ENCODE data around the gene TNP1. TPM values are rescaled to one million over a fixed set of nuclear protein-coding genes. Genes with fewer than 3 reads are reported as not detected.
A peak's percentile ranks its signal among the peaks of the same experiment; 100 is the strongest.

Gene TNP1
- total and polyA plus RNA-seq, 7 experiments from 2014 or later = not detected

- no peaks in the 10 kb centered on the region for H3K36me3 ChIP-seq (ENCODE audit: control insufficient read depth in 2 of 3, insufficient read depth in 3 of 3, low read length in 3 of 3)
- Mint-ChIP-seq H3K4me1 (peaks cover 0 to 30% (median 0%) of the 10 kb centered on the region in 7 donors), H3K27ac (no peak overlapping the region), H3K27me3 (peaks cover 0 to 8% (median under 1%) of the 10 kb centered on the region in 5 donors), H3K4me3 (no peak overlapping the region), H3K9me3 (peaks cover 5 to 63% (median 30%) of the 10 kb centered on the region in 11 donors), H3K36me3 (peaks cover 9 to 34% (median 15%) of the 10 kb centered on the region in 5 donors)
- ChIA-PET POLR2A (no interaction called here), CTCF (no interaction called here)
- H3K27ac ChIP-seq (ENCODE audit: low read depth, low read length) = no peak overlapping the region
- intact Hi-C loops (cut with micrococcal nuclease) = no loop called here
- ATAC-seq (no peak), DNase-seq (no peak)
- peaks cover 0 to 10% (median 5%) of the 10 kb centered on the region in 3 experiments for H3K9me3 ChIP-seq (ENCODE audit: control insufficient read depth in 2 of 3, low read length in 3 of 3)
- H3K4me1 ChIP-seq (ENCODE audit: control insufficient read depth in 2 of 2, insufficient read depth in 2 of 2, low read length in 2 of 2) = no peaks in the 10 kb centered on the region
- no peaks in the 10 kb centered on the region for H3K27me3 ChIP-seq (ENCODE audit: control insufficient read depth in 2 of 2, insufficient read depth in 2 of 2, low read length in 2 of 2)
- no peak overlapping the region for H3K4me3 ChIP-seq (ENCODE audit: low read length)
Measured at GRCh38 chr2:216901273-216901672, 41.4 kb upstream of the TNP1 start.

DNA sequence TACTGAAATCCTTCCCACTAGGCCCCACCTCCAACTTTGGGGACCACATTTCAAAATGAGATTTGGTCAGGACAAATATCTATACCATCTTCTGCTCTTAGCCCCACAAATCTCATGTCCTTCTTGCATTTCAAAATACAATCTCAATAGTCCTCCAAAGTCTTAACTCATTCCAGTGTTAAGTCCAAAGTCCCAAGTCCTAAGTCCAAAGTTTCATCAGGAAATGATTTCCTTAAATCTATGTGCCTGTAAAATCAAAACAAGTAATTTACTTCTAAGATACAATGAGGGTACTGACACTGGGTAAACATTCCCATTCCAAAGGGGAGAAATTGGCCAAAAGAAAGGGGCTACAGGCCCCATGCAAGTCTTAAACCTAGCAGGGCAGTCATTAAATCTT, 40.5 kb upstream of the TNP1 start:
- no peak for DNase-seq
- H3K27me3 Mint-ChIP-seq = peaks cover 0 to 9% (median 3%) of the 10 kb centered on the region in 5 donors
- H3K27me3 ChIP-seq (ENCODE audit: control insufficient read depth in 2 of 2, insufficient read depth in 2 of 2, low read length in 2 of 2) = no peaks in the 10 kb centered on the region
- peaks cover 9 to 34% (median 15%) of the 10 kb centered on the region in 5 donors for H3K36me3 Mint-ChIP-seq
- ChIA-PET POLR2A (no interaction called here), CTCF (no interaction called here)
- no peak overlapping the region for H3K4me3 Mint-ChIP-seq
- H3K27ac ChIP-seq (ENCODE audit: low read depth, low read length) = no peak overlapping the region
- H3K4me3 ChIP-seq (ENCODE audit: low read length) = no peak overlapping the region
- peaks cover 0 to 26% (median 0%) of the 10 kb centered on the region in 7 donors for H3K4me1 Mint-ChIP-seq
- H3K36me3 ChIP-seq (ENCODE audit: control insufficient read depth in 2 of 3, insufficient read depth in 3 of 3, low read length in 3 of 3) = no peaks in the 10 kb centered on the region
- H3K4me1 ChIP-seq (ENCODE audit: control insufficient read depth in 2 of 2, insufficient read depth in 2 of 2, low read length in 2 of 2) = no peaks in the 10 kb centered on the region
- peaks cover 5 to 63% (median 29%) of the 10 kb centered on the region in 11 donors for H3K9me3 Mint-ChIP-seq
- no peak for ATAC-seq
- no peak overlapping the region for H3K27ac Mint-ChIP-seq
- intact Hi-C loops (cut with micrococcal nuclease) = no loop called here
- peaks cover 0 to 10% (median 5%) of the 10 kb centered on the region in 3 experiments for H3K9me3 ChIP-seq (ENCODE audit: control insufficient read depth in 2 of 3, low read length in 3 of 3)

DNA sequence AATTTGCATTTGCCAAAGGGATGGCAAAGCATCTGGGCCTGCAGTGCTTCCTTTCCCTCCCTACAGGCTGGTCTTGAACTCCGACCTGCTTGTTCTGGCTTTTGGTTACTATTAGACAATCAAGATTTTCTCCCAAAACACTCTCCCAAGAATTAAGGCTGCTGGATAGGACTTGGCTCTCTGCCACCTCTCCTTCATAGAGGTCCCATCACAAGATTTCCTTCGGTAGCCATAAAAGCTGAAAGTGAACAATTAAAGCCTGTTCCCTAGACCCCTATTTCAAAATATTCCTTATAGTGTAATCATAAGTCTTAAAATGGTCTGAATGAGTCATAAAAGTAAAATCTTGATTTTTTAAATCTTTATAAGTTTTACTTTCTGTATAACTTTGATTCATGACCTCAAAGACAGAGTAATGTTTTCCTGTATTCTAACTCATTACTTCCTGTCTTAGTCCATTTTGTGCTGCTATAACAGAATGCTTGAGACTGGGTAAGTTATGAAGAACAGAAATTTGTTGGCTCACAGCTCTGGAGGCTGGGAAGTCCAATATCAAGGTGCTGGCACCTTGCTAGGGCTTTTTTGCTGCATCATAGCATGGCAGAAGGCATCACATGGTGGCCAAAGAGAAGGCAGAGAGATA, 37.8 kb upstream of the TNP1 start:
- Mint-ChIP-seq H3K4me1 (peaks cover 0 to 10% (median 0%) of the 10 kb centered on the region in 7 donors), H3K27ac (peak overlapping the region in 3 of 9 donors; percentile 38 to 79 (median 55)), H3K36me3 (peaks cover 3 to 17% (median 9%) of the 10 kb centered on the region in 5 donors), H3K4me3 (peak overlapping the region in 1 of 10 donors; percentile 36), H3K27me3 (peaks cover 0 to 8% (median 3%) of the 10 kb centered on the region in 5 donors), H3K9me3 (peaks cover 4 to 44% (median 12%) of the 10 kb centered on the region in 11 donors)
- Histone ChIP-seq H3K4me3 (ENCODE audit: low read length) (no peak overlapping the region), H3K36me3 (ENCODE audit: control insufficient read depth in 2 of 3, insufficient read depth in 3 of 3, low read length in 3 of 3) (no peaks in the 10 kb centered on the region), H3K27ac (ENCODE audit: low read depth, low read length) (no peak overlapping the region), H3K4me1 (ENCODE audit: control insufficient read depth in 2 of 2, insufficient read depth in 2 of 2, low read length in 2 of 2) (no peaks in the 10 kb centered on the region), H3K27me3 (ENCODE audit: control insufficient read depth in 2 of 2, insufficient read depth in 2 of 2, low read length in 2 of 2) (no peaks in the 10 kb centered on the region), H3K9me3 (ENCODE audit: control insufficient read depth in 2 of 3, low read length in 3 of 3) (peaks cover 0 to 10% (median 3%) of the 10 kb centered on the region in 3 experiments)
- ATAC-seq (no peak), DNase-seq (no peak)
- intact Hi-C loops (cut with micrococcal nuclease) = loop anchor here in 1 of 2 donors (5.0 kb wide), 1 partner anchor 945 kb away; no protein-coding TSS in a partner anchor
- CTCF ChIA-PET = no interaction called here
- POLR2A ChIA-PET = no interaction called here

DNA sequence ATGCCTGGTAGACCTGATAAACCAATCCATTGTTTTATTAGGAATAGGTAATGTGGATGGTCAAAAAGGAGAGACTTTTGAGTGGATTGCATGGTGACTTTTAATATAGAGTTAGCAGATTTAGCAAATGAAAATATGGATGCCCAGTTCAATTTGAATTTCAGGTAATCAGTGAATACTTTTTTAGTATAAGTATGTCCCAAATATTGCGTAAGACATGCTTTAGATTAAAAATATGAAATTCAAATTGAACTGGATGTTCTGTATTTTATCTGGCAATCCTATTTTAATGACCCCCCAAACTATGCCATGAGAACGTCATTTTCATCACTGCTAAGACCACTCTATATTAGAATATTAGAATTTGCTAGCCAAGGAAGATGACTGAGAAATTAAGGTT, 30.3 kb upstream of the TNP1 start:
- Histone ChIP-seq H3K4me1 (ENCODE audit: control insufficient read depth in 2 of 2, insufficient read depth in 2 of 2, low read length in 2 of 2) (no peaks in the 10 kb centered on the region), H3K27ac (ENCODE audit: low read depth, low read length) (no peak overlapping the region), H3K4me3 (ENCODE audit: low read length) (no peak overlapping the region), H3K27me3 (ENCODE audit: control insufficient read depth in 2 of 2, insufficient read depth in 2 of 2, low read length in 2 of 2) (no peaks in the 10 kb centered on the region), H3K9me3 (ENCODE audit: control insufficient read depth in 2 of 3, low read length in 3 of 3) (no peaks in the 10 kb centered on the region), H3K36me3 (ENCODE audit: control insufficient read depth in 2 of 3, insufficient read depth in 3 of 3, low read length in 3 of 3) (no peaks in the 10 kb centered on the region)
- DNase-seq (no peak), ATAC-seq (no peak)
- Mint-ChIP-seq H3K4me1 (no peaks in the 10 kb centered on the region), H3K4me3 (no peak overlapping the region), H3K27me3 (peaks cover 0 to 18% (median 5%) of the 10 kb centered on the region in 5 donors), H3K9me3 (peaks cover 0 to 5% (median 0%) of the 10 kb centered on the region in 11 donors), H3K36me3 (no peaks in the 10 kb centered on the region), H3K27ac (no peak overlapping the region)
- POLR2A ChIA-PET = no interaction called here
- intact Hi-C loops (cut with micrococcal nuclease) = no loop called here
- CTCF ChIA-PET = no interaction called here

DNA sequence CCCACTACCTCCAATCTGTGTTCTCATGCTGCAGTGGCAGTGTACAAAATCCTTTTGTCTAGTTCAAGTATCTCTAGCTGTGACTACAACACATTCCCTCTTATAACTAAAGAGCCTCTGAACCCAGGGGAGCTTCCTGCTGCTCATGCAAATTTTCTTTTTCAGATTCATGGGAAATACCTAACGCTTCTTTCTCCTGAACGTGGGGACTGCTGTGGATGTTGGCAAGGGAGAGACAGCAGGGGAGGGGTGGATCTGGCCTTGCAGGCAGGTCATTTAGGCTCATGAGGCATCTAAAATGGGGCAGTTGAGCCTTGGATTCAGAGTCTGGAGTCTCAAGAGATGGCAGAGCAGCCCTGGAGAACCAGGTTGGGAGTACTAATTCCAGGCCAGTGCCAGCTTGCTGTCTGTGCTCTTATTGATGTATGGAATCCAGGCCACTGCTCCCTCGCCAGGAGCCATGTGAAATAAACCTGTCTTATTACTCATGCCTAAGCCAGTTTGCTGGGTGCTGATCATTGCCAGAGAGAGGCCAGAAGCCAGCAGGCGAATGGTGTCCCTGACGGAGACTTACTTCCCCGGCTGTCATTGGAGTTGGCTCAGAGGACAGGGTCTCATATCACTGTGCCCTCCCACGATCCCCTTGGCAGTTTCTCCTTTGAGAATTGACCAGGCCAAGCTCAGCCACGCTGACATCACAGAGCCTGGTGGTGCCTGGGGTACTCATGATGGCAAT, 29.2 kb upstream of the TNP1 start:
- H3K27ac ChIP-seq (ENCODE audit: low read depth, low read length) = no peak overlapping the region

GRCh38 chr2:216888081-216888480, 28.2 kb upstream of the TNP1 start:
- H3K4me3 Mint-ChIP-seq = no peak overlapping the region
- H3K4me3 ChIP-seq (ENCODE audit: low read length) = no peak overlapping the region
- no peak for DNase-seq
- no peaks in the 10 kb centered on the region for H3K36me3 ChIP-seq (ENCODE audit: control insufficient read depth in 2 of 3, insufficient read depth in 3 of 3, low read length in 3 of 3)
- H3K27ac Mint-ChIP-seq = no peak overlapping the region
- intact Hi-C loops (cut with micrococcal nuclease) = no loop called here
- POLR2A ChIA-PET = no interaction called here
- ATAC-seq = no peak
- H3K27ac ChIP-seq (ENCODE audit: low read depth, low read length) = no peak overlapping the region
- peaks cover 0 to 5% (median 0%) of the 10 kb centered on the region in 11 donors for H3K9me3 Mint-ChIP-seq
- CTCF ChIA-PET = no interaction called here
- no peaks in the 10 kb centered on the region for H3K36me3 Mint-ChIP-seq
- H3K4me1 ChIP-seq (ENCODE audit: control insufficient read depth in 2 of 2, insufficient read depth in 2 of 2, low read length in 2 of 2) = no peaks in the 10 kb centered on the region
- H3K9me3 ChIP-seq (ENCODE audit: control insufficient read depth in 2 of 3, low read length in 3 of 3) = no peaks in the 10 kb centered on the region
- no peaks in the 10 kb centered on the region for H3K27me3 ChIP-seq (ENCODE audit: control insufficient read depth in 2 of 2, insufficient read depth in 2 of 2, low read length in 2 of 2)
- peaks cover 0 to 18% (median 5%) of the 10 kb centered on the region in 5 donors for H3K27me3 Mint-ChIP-seq
- H3K4me1 Mint-ChIP-seq = peaks cover 0 to 5% (median 0%) of the 10 kb centered on the region in 7 donors

More for the DNA sequence above, 29.2 kb upstream of the TNP1 start:
- Mint-ChIP-seq H3K4me1 (no peaks in the 10 kb centered on the region), H3K4me3 (no peak overlapping the region), H3K27me3 (peaks cover 0 to 18% (median 5%) of the 10 kb centered on the region in 5 donors), H3K27ac (no peak overlapping the region), H3K36me3 (no peaks in the 10 kb centered on the region), H3K9me3 (peaks cover 0 to 5% (median 0%) of the 10 kb centered on the region in 11 donors)
- intact Hi-C loops (cut with micrococcal nuclease) = no loop called here
- Histone ChIP-seq H3K36me3 (ENCODE audit: control insufficient read depth in 2 of 3, insufficient read depth in 3 of 3, low read length in 3 of 3) (no peaks in the 10 kb centered on the region), H3K4me1 (ENCODE audit: control insufficient read depth in 2 of 2, insufficient read depth in 2 of 2, low read length in 2 of 2) (no peaks in the 10 kb centered on the region), H3K9me3 (ENCODE audit: control insufficient read depth in 2 of 3, low read length in 3 of 3) (no peaks in the 10 kb centered on the region), H3K27me3 (ENCODE audit: control insufficient read depth in 2 of 2, insufficient read depth in 2 of 2, low read length in 2 of 2) (no peaks in the 10 kb centered on the region), H3K4me3 (ENCODE audit: low read length) (no peak overlapping the region)
- ChIA-PET CTCF (no interaction called here), POLR2A (no interaction called here)
- ATAC-seq (no peak), DNase-seq (no peak)

All from naive thymus-derived CD4-positive, alpha-beta T cell (primary cell).